Measurements from ENCODE around the gene ASL. TPM values are rescaled to one million over a fixed set of nuclear protein-coding genes. Genes with fewer than 3 reads are reported as not detected.

The ASL gene
- total RNA-seq, 4 donors from 2014 or later: 10.5 to 36.3 (median 23.2) TPM

DNA sequence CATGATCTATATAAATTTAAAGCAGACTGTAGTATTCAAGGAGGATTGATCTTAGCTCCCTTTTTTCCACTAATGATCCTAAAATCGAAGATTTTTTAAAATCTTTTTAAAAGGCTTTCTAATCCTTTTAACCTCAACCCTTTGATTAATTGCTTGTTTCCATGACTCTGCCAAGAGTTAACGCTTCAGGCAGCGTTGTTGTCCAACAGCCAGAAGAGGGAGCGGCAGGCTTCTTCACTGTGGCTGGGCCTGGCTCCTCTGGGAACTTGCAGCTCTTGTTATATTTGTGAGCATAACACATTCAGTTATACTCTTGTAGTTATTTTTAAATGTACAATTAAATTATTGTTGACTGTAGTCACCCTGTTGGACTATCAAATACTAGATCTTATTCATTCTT, 65.3 kb downstream of the ASL start:
- peaks cover 0 to 71% of the 10 kb centered on the region in 2 donors for H3K36me3 ChIP-seq
- H3K9me3 ChIP-seq: no peaks in the 10 kb centered on the region
- no peak overlapping the region for H3K4me3 ChIP-seq
- peaks cover 3 to 70% (median 9%) of the 10 kb centered on the region in 3 donors for H3K4me1 ChIP-seq
- TF ChIP-seq EP300 (IDR thresholded peaks at IDR 0.05): no peak
- TF ChIP-seq POLR2AphosphoS5 (IDR thresholded peaks at IDR 0.05): peak; percentile 69
- TF ChIP-seq CTCF (IDR thresholded peaks at IDR 0.05): peak in 3 of 4 experiments; percentile 55 to 70 (median 60)
- TF ChIP-seq POLR2A (IDR thresholded peaks at IDR 0.05): no peak
- H3K27me3 ChIP-seq: no peaks in the 10 kb centered on the region
- ATAC-seq: peak; percentile 85
- H3K27ac ChIP-seq: peak overlapping the region; percentile 36 to 76 (median 72)
- 3 to 13% methylated on average over 4 of the region's 4 CpGs for WGBS, 2 donors (ENCODE audit: low coverage in 1 of 2)

GRCh38 chr7:66142334-66142733, 66.7 kb downstream of the ASL start:
- no peak for TF ChIP-seq POLR2A (IDR thresholded peaks at IDR 0.05)
- Histone ChIP-seq H3K36me3 (peaks cover 0 to 69% of the 10 kb centered on the region in 2 donors), H3K27me3 (no peaks in the 10 kb centered on the region), H3K4me3 (no peak overlapping the region), H3K27ac (peak overlapping the region in 3 of 4 donors; percentile 71 to 76 (median 74)), H3K9me3 (no peaks in the 10 kb centered on the region), H3K4me1 (peaks cover 3 to 84% (median 12%) of the 10 kb centered on the region in 3 donors)
- no peak for ATAC-seq
- 84 to 91% methylated on average over 3 of the region's 3 CpGs for WGBS, 2 donors (ENCODE audit: low coverage in 1 of 2)

GRCh38 chr7:66142996-66143395, 67.4 kb downstream of the ASL start:
- Histone ChIP-seq H3K9me3 (no peaks in the 10 kb centered on the region), H3K4me1 (peaks cover 3 to 91% (median 12%) of the 10 kb centered on the region in 3 donors), H3K27ac (peak overlapping the region in 3 of 4 donors; percentile 7 to 76 (median 74)), H3K27me3 (no peaks in the 10 kb centered on the region), H3K36me3 (peaks cover 0 to 72% of the 10 kb centered on the region in 2 donors), H3K4me3 (no peak overlapping the region)
- ATAC-seq: no peak
- 60 to 83% methylated on average over 3 to 5 of the region's 5 CpGs for WGBS, 2 donors (ENCODE audit: low coverage in 1 of 2)
- TF ChIP-seq POLR2A (IDR thresholded peaks at IDR 0.05) (no peak), CTCF (IDR thresholded peaks at IDR 0.05) (no peak), POLR2AphosphoS5 (IDR thresholded peaks at IDR 0.05) (no peak), EP300 (IDR thresholded peaks at IDR 0.05) (no peak)

Other genes starting within 250 kb of the ASL start
- gene VKORC1L1, start 202.7 kb upstream of the ASL start, total RNA-seq: 10 to 100 TPM; 20.4 to 30.2 (median 25.0) TPM
- 10 to 100 TPM; 14.8 to 17.1 (median 15.9) TPM for gene GUSB, start 93.6 kb upstream of the ASL start, total RNA-seq
- gene CRCP, start 39.0 kb downstream of the ASL start, total RNA-seq: 10 to 100 TPM; 42.8 to 75.8 (median 59.0) TPM
- gene TPST1, start 129.5 kb downstream of the ASL start, total RNA-seq: 10 to 100 TPM; 11.0 to 25.3 (median 19.8) TPM

All from gastroesophageal sphincter (tissue), 4 donors.